GM18868 (cell line): ENCODE measurements around the gene TMEM247.
A peak's percentile ranks its signal among the peaks of the same experiment; 100 is the strongest.
"Not testable (repeated sequence)": the region's sequence is repeated elsewhere in the genome, so short reads cannot be mapped to it uniquely, and the experiment has no call there.

ENCODE experiments used
- ATAC-seq: cut with Tn5 transposase; IDR thresholded peaks from one replicate; pipeline ENCODE4 v1.9.1; 2021; ENCODE audit warnings: mild to moderate bottlenecking, moderate library complexity; ENCODE audit not compliant: unreplicated experiment

Gene TMEM247

DNA sequence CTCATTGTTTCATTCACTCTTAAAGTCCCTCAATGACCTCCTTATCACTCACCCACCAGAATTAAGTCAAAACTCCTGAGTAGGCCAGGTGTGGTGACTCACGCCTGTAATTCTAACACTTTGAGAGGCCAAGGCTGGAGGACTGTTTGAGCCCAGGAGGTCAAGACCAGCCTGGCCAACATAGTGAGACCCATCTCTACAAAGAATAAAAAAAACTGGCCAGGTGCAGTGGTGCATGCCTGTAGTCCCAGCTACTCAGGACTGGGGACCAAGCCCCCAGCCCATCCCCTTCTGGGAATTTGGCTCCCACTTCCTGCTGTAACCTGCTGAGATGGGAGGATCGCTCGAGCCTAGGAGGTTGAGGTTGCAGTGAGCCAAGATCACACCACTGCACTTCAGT, 28.9 kb downstream of the TMEM247 start:
- ATAC-seq, result no peak

GRCh38 chr2:46508759-46509158, 29.4 kb downstream of the TMEM247 start:
- ATAC-seq, result no peak

- ATAC-seq, result no peak
These were observed 30.4 kb downstream of the TMEM247 start for GRCh38 chr2:46509804-46510203.

DNA sequence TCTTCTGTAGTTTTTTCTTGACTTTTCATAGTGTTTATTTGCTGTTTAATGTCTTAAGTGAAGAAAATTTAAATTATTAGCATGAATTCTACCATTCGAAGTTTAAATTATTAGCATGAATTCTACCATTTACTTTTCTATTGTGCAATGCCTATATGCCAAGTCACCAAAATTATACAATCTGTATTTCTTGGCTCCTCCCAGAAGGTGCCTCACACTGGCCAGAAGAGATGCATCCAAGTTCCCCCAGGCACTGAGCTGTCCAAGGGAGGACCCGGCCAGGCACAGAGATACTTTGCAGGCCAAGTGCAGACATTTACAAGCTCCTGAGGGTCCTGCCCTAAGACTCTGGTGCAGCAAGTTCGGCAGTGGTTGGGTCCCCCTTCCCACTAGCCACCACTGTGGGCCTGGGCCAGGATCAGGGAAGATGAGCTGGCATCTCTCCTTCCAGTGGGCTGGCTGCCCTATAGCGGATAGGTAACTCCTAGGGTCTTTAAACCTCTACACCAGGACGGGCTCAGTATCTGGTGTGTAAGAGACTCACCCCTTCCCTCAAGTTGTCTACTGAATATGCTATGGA, 31.3 kb downstream of the TMEM247 start:
- ATAC-seq, result no peak

- ATAC-seq, result no peak
These were observed 32.8 kb downstream of the TMEM247 start for GRCh38 chr2:46512185-46512584.

DNA sequence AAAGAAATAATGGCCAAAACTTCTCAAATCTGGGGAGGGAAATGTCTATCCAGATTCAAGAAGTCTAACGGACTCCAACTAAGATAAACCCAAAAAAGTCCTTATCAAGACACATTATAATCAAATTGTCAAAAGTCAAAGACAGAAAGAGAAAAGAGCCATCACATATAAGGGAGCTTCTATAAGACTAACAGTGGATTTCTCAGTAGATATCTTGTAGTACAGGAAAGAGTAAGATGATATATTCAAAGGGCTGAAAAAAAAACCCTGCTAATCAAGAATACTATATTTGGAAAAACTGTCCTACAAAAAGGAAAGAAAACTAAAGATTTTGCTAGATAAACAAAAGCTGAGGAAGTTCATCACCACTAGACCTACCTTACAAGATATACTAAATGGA, 35.4 kb downstream of the TMEM247 start:
- ATAC-seq, result no peak

DNA sequence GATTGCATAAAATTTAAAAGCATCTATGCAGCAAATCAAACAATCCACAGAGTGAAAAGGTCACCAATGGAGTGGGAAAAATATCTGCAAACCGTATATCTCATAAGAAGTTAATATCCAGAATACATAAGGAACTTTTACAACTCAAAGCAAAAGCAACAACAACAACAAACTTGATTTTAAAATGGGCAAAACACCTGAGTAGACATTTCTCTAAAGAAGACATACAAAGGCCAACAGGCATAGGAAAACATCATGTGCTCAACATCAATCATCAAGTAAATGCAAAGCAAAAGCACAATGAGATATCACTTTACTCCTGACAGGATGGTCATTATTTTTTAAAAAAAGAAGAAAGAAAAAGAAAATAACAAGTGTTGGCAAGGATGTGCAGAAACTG, 38.1 kb downstream of the TMEM247 start:
- no peak for ATAC-seq

GRCh38 chr2:46518861-46519260, 39.5 kb downstream of the TMEM247 start:
- ATAC-seq, result no peak

DNA sequence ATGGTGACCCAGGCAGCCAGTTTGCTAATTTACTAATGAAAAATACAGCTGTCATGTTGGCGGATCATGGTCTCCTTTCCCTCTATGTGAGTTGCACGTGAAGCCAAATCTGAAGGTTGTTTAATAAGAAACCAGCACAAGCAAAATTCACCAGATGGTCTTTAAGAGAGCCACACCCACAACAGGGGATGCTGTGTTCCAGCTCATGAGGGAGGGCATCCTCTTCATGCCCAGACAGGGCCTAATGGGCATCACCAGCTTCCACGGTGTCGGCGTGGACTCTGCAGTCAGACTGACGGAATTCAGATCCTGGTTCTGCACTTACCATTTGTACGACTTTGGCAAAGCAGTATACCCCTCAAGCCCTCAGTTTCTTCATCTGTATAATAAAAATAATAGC, 39.9 kb downstream of the TMEM247 start:
- ATAC-seq, result no peak

DNA sequence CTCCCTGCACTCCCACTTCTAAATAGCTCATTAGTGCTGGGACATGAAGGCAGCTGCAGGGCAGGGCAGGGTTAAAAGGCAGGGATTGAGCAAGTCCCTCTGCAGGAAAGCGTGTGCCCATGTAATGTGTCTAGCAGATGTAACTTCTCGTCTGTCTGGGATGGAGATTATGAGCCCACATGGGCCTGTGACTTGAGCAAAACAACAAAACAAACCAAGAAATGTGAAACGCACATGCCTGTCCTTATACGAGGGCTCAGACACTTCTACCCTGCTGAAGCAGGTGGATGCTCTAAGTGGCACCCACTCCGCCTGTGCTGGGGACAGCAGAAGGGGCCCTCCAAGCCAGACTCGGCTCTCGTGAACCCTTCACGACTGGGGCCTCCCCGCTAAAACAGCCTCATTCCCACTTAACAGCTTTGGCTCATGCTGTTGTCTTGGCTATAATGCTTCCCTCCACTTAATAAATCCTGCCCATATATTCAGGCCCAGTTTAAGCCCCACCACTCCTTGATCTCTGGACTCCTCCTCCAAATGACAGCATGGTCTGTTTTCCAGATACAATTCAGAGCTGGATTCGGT, 40.9 kb downstream of the TMEM247 start:
- no peak for ATAC-seq

DNA sequence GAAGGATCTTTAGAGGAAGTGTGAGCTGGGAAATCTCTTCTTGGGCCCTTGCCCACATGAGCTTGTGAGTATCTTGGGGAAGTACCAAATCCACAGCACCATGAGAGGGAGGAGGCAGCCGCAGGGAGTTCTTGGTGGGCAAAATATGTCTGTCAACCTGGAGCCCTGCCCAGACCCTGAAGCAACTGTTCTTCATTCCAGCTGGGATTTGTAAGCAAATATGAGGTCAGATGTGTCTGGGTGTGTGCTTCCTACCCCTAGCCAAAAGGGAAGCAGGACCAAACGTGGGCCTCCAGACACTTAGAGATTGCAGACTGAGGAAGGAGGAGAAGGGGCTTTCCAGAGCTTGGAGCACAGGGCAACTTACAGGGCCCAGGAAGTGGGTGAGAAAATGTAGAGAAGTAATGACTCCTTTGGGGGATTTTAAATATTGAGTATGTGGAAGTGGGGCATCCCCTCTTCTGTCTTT, 41.9 kb downstream of the TMEM247 start:
- ATAC-seq, result peak; percentile 68

DNA sequence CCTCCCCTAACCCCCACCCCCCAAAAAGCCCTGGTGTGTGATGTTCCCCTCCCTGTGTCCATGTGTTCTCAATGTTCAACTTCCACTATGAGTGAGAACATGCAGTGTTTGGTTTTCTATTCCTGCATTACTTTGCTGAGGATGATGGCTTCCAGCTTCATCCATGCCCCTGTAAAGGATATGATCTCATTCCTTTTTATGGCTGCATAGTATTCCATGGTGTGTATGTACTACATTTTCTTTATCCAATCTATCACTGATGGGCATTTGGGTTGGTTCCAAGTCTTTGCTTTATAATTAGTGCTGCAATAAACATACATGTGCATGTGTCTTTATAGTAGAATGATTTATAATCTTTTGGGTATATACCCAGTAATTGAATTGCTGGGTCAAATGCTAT, 43.0 kb downstream of the TMEM247 start:
- ATAC-seq, result not testable (repeated sequence)

DNA sequence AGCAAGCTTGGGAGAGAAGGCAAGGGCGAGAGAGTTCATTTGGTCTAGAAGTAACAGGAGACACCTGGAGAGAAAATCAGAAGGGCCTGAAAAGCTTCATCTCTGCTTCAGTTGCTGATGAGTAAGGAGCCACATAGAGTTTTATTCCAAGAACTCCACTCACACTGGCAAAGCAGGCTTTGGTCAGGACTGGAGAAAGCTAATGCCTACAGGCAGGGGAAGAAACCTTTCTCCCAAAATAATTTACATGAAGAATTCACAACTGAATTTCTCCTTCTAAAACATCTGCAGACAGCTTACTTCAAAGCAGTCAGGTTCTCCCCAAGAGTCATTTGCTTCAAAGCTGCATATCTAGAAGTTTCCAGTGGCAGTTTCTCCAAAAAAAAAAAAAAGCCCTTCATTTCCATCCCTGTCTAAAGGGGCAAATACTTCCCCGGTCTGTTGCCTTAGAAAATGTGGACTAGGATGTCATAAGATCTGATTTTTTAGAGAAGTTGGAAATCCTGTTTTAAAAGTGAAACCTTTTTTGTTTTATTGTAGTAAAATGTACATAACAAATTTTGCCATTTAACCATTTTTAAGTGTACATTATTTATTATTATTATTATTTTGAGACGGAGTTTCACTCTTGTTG, 46.3 kb downstream of the TMEM247 start:
- no peak for ATAC-seq

GRCh38 chr2:46528880-46529279, 49.5 kb downstream of the TMEM247 start:
- ATAC-seq, result no peak

GRCh38 chr2:46530639-46531038, 51.3 kb downstream of the TMEM247 start:
- no peak for ATAC-seq

- ATAC-seq, result no peak
These were observed 52.5 kb downstream of the TMEM247 start for GRCh38 chr2:46531863-46532262.
